ENCODE results near the gene KAT2A.

DNA sequence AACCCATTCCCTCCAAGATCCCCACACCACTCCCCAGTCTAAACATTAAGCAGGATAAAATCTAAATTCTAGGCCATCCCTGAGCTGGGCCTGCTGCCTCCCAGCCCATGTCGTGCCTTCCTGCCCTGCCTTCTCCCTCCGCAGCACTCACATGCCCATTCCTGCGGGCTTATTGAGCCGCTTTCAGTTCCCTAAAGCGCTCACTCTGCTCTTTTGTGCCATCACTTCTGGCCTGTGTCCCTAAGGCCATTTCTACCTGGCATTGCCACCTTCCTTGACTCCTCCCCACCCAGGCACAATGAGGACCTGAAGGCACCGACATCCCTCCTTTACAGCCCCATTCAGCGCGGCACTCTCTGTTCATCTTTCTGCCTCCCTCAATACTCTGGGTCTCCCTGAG lies 46.6 kb upstream of the KAT2A start:
- no peak for TF ChIP-seq EZH2 (IDR thresholded peaks at IDR 0.05)
- TF ChIP-seq POLR2AphosphoS5 (IDR thresholded peaks at IDR 0.05; ENCODE audit: borderline replicate concordance, low read depth, low read length), result no peak

Data from SK-N-MC (cell line).